ENCODE data around the gene WBP11. TPM values are rescaled to one million over a fixed set of nuclear protein-coding genes. Genes with fewer than 3 reads are reported as not detected.

WBP11 gene
- total and polyA plus RNA-seq, 2 of the 13 experiments (the other 11 are each of a cell fraction or from before 2014, with no cell fraction given) = 7.6 to 31.0 TPM

- TF ChIP-seq ZNF691 (CRISPR knock-in tag; IDR thresholded peaks at IDR 0.05; ENCODE audit: borderline replicate concordance, low read depth) (peak; percentile 50; the same call in 1 of the 2 replicates), ZNF543 (CRISPR knock-in tag; IDR thresholded peaks at IDR 0.05) (peak; percentile 58; the same call in 1 of the 2 replicates), NFIC (IDR thresholded peaks at IDR 0.05; ENCODE audit: low read length) (peak; percentile 74), ZKSCAN8 (CRISPR knock-in tag; IDR thresholded peaks at IDR 0.05; ENCODE audit: borderline replicate concordance) (0 out of 2 replicates have a peak, but pooled peaks have one; percentile 39), ZNF558 (CRISPR knock-in tag; IDR thresholded peaks at IDR 0.05; ENCODE audit: borderline replicate concordance) (0 out of 2 replicates have a peak, but pooled peaks have one; percentile 12), ZFP90 (CRISPR knock-in tag; IDR thresholded peaks at IDR 0.05; ENCODE audit: borderline replicate concordance) (no peak; the same call in 1 of the 2 replicates), RXRA (CRISPR knock-in tag; IDR thresholded peaks at IDR 0.05) (peak; percentile 68; the same call in 1 of the 2 replicates), KDM3A (CRISPR knock-in tag; IDR thresholded peaks at IDR 0.05; ENCODE audit: low read depth) (peak; percentile 77; the same call in 1 of the 2 replicates), TAF1 (CRISPR knock-in tag; IDR thresholded peaks at IDR 0.05) (peak; percentile 88), SMAD3 (CRISPR knock-in tag; IDR thresholded peaks at IDR 0.05) (peak; percentile 23; the same call in 1 of the 2 replicates), ZNF639 (CRISPR knock-in tag; conservative IDR thresholded peaks at IDR 0.05) (no peak), ZNF746 (CRISPR knock-in tag; IDR thresholded peaks at IDR 0.05) (peak; percentile 68; the same call in 1 of the 2 replicates), MXD1 (CRISPR knock-in tag; IDR thresholded peaks at IDR 0.05) (0 out of 2 replicates have a peak, but pooled peaks have one; percentile 35), ZNF891 (CRISPR knock-in tag; IDR thresholded peaks at IDR 0.05) (0 out of 2 replicates have a peak, but pooled peaks have one; percentile 68), EP300 (IDR thresholded peaks at IDR 0.05; ENCODE audit: low read depth in 2 of 2, low read length in 2 of 2) (peak in 1 of 2 experiments; percentile 74; a peak in 2 of 4 replicates), EP300 (CRISPR knock-in tag; IDR thresholded peaks at IDR 0.05; ENCODE audit: borderline replicate concordance) (peak; percentile 12; the same call in 1 of the 2 replicates), ZNF768 (CRISPR knock-in tag; IDR thresholded peaks at IDR 0.05) (peak; percentile 64; the same call in 1 of the 2 replicates), TSC22D2 (CRISPR knock-in tag; IDR thresholded peaks at IDR 0.05; ENCODE audit: borderline replicate concordance) (peak; percentile 87), ZNF878 (CRISPR knock-in tag; IDR thresholded peaks at IDR 0.05) (peak; percentile 69; the same call in 1 of the 2 replicates)
- TF ChIP-seq, protein P1, sequence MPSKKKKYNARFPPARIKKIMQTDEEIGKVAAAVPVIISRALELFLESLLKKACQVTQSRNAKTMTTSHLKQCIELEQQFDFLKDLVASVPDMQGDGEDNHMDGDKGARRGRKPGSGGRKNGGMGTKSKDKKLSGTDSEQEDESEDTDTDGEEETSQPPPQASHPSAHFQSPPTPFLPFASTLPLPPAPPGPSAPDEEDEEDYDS (CRISPR knock-in tag; IDR thresholded peaks at IDR 0.05) = peak; percentile 98
- TF ChIP-seq, protein P2, sequence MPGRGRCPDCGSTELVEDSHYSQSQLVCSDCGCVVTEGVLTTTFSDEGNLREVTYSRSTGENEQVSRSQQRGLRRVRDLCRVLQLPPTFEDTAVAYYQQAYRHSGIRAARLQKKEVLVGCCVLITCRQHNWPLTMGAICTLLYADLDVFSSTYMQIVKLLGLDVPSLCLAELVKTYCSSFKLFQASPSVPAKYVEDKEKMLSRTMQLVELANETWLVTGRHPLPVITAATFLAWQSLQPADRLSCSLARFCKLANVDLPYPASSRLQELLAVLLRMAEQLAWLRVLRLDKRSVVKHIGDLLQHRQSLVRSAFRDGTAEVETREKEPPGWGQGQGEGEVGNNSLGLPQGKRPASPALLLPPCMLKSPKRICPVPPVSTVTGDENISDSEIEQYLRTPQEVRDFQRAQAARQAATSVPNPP (CRISPR knock-in tag; IDR thresholded peaks at IDR 0.05) = peak; percentile 79; the same call in 1 of the 2 replicates
- TF ChIP-seq, protein P3, sequence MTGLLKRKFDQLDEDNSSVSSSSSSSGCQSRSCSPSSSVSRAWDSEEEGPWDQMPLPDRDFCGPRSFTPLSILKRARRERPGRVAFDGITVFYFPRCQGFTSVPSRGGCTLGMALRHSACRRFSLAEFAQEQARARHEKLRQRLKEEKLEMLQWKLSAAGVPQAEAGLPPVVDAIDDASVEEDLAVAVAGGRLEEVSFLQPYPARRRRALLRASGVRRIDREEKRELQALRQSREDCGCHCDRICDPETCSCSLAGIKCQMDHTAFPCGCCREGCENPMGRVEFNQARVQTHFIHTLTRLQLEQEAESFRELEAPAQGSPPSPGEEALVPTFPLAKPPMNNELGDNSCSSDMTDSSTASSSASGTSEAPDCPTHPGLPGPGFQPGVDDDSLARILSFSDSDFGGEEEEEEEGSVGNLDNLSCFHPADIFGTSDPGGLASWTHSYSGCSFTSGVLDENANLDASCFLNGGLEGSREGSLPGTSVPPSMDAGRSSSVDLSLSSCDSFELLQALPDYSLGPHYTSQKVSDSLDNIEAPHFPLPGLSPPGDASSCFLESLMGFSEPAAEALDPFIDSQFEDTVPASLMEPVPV (CRISPR knock-in tag; IDR thresholded peaks at IDR 0.05) = 0 out of 2 replicates have a peak, but pooled peaks have one; percentile 58
Measured at GRCh38 chr12:14770496-14771461, 32.5 kb downstream of the WBP11 start (continued).
